Mesenteric fat pad (tissue), 1 donor: ENCODE measurements around the gene ITGB3BP. TPM values are rescaled to one million over a fixed set of nuclear protein-coding genes. Genes with fewer than 3 reads are reported as not detected.
"Not testable (repeated sequence)": the region's sequence is repeated elsewhere in the genome, so short reads cannot be mapped to it uniquely, and the experiment has no call there.

Experiments used
- DNase-seq: peaks from one replicate; pipeline ENCODE4 v3.0.0-alpha.2; 2020; ENCODE audit warnings: low spot score
- total RNA-seq: library from RNA; stranded (reverse); fragmentation: NEBNext Ultra II Directional; extraction: Animal tissue kit (Norgen Biotek cat#: 25700); gene quantifications from one replicate; pipeline ENCODE4 v1.2.1, GENCODE V29; 2021
- donor health status: DM: yes; HTN: yes; CAD: no.

Gene ITGB3BP
- total RNA-seq, 1 donor from 2014 or later: 8.1 TPM

DNA sequence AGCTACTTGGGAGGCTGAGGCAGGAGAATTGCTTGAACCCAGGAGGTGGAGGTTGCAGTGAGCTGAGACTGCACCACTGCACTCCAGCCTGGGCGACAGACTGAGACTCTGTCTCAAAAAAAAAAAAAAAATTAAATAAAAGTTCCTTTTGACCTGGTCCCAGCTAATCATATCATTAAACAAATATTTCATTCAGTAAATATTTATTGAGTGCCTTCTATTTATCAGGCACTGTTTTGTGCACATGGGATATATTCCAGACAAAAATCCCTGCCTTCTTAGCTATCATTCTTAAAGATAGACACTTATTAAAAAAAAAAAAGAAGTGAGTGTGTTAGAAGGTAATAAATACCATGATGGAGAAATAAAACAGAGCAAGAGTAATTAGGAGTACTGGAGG lies 102.3 kb downstream of the ITGB3BP start:
- DNase-seq: not testable (repeated sequence)

DNA sequence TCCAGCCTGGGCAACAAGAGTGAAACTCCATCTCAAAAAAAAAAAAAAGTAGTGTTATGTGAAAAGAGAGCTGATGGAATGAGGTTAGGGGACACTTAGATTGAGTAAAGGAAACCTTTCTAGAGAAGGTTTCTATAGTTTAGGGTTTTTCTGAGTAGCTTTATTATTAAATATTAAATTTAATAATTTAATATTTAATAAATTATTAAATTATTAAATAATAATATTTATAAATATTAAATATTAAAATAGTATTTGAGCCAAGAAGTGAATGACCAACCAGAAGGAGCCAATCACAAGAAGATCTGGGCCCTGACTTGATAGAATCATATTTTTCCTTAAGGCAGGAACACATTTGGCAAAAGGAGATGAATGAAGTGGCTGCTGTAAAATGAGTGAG lies 104.9 kb downstream of the ITGB3BP start:
- DNase-seq: no peak

DNA sequence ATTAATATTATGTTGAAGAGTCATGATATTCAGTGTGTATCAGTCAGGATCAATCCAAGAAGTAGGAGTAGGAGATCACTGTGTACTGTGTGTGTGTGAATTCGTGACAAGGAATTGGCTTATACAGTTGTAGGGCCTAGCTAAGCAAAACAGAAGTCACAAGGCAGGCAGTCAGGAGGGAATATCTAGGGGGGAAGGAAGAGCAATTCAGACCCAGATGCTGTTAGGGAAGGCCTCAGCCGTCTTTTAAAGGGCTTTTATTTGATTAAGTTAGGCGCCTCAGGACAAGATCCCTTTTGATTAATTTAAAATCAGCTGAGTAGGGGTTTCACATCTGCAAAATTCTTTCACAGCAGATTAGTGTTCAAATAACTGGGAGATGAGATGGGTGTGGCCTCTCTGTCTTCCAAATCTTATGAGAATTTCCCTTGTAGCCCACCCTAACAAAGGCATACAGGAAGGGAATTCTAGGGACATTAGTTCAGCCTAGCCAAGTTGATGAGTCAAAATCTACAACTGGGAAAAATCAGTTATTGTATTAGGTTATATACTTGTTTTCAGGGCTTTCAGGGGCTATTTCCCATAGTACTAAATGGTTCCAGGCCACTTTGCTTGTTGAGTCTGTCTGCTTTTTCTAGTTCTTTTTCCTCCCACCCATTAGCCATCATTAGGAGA lies 108.2 kb downstream of the ITGB3BP start:
- no peak for DNase-seq

DNA sequence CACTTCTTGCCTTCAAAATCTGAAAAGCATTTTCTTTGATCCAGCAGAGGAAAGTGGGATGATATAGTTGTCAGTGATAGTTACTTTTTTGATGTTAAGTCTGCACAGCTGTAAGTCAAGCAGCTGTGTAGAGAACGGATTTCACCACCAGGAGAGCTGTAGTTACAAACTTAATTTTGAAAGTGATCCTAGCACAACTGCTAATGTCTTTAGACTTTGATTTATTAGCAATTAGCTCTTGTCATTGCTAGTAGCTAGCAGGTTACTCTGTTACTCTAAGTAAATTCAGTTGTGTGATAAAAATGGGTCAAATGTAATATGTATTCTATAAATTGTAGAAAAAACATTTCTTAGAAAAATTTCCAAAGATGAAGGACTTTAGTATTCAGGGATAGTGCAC lies 109.6 kb downstream of the ITGB3BP start:
- DNase-seq: no peak

DNA sequence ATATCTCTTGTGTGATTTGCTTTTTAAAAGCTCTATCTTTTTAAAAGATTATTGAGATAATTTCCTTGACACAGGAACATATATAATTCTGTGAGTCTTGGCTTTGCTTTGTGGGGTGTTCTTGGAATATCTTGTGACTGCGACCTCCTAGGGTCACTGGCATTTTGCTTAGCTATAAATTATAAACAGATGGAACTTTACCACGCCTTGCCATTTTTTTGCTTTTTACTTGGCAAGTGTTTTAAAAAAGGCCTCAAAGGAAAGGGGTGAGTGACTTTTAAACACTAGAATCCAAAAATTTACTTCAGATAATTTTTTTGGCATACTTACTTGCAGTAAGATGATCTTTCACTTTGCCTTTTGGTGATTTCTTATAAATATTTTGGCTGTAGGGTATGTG lies 112.0 kb downstream of the ITGB3BP start:
- DNase-seq: no peak

DNA sequence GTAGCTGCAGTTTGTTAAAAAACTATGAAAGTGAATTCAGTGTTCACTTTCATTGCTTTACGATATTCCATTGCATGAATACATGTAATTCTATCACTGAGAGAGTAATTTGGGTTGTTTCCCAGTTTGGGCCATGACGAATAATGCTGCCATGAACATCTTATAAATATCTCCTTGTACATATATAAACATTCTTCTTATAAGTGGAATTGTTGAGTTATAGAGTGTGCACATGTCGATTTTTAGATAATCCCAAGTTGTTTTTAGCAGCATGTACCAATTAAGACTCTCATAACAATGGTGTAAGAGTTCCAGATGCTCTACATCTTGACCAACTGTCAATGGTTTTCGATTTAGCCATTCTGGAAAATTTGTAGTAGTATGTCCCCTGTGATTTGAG lies 114.7 kb downstream of the ITGB3BP start:
- no peak for DNase-seq

DNA sequence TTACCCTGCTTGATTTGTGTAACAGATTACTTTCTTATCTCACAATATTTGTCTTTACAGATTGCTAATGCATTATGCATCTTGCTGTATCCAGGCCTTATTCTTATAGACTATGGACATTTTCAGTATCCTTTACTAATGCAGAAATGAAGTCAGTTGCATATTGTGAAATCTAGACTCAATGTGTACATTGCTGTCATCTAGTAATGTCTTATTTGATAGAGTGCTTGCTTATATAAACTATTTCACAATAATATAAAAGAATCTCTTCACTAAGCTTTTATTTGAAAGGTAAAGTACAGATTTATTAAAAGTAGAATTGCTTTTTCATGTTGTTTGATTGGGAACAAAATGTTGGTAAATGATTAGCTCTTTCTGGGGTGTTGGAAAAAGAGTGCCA lies 116.0 kb downstream of the ITGB3BP start:
- no peak for DNase-seq

DNA sequence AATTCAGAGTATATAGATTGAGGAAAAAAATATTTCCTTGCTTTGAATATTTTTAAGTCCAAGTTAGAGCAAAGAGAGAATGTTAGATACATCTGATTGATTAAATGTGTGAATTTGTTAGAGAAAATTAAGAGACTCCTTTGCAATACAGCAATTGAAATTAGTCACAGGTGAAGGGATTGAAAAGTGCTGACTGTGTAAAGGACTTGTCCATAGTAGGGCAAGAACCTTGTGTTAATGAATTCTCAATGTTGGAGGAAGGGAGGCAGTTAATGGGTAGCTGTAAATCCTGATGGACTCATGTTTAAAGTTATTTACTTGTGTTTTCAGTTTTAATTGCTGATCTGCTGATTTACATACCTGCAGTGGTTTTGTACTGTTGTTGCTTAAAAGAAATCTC lies 117.0 kb downstream of the ITGB3BP start:
- DNase-seq: no peak

DNA sequence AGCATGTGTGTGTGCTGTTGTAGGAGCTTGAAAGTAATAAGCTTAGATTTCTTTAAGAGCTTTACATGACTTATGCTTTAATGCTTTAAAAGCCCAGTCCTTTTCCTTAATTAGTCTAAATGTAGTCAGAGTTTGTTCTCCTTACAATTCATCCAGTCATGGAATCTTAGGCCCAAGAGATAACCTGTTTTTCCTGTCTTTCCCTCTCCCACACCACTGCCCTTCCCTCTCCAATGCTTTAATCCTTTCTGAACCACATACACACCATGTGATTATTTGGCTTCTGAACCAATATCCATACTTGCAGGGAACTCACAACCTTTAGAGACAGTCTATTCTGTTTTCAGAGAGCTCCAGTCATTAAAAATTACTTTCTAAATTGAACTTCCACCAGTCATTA lies 118.0 kb downstream of the ITGB3BP start:
- DNase-seq: no peak

DNA sequence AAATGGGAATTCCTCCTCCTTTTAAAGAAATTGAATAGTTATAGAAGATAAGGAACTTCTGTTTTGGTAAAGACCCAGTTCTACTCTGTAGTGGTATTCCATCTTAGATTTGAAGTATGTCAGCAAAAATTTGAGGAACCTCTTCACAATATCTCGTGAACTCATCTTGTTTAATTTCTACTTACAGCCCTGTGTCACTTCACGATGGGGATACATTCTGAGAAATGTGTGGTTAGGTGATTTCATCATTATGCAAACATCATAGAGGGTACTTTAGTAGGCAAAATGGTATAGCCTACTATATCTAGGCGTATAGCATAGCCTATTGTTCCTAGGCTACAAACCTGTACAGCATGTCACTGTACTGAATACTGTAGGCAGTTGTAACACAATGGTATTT lies 119.6 kb downstream of the ITGB3BP start:
- no peak for DNase-seq

DNA sequence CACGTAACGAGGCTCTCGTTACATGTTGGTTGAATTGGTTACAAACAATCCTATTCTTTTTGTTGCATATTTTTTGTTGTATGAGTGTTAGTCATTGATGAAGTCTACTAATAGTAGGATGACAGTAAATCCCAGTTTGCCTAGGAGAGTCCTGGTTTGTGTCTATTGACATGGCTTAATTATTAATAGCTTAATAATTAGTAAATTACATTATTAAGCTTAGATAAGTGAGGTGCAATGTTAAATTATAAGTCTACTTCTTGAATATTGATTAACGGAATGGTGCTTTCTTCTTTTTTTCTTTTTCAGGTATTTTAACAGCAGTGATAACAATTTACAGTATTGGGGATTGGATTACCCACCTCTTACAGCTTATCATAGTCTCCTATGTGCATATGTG lies 121.1 kb downstream of the ITGB3BP start:
- DNase-seq: no peak

Other genes with a start within 250 kb of the ITGB3BP start
- gene FOXD3, start 200.7 kb downstream of the ITGB3BP start, total RNA-seq: not detected
- 8.4 TPM for gene ALG6, start 155.6 kb downstream of the ITGB3BP start, total RNA-seq
- gene EFCAB7, start 300 bp upstream of the ITGB3BP start, total RNA-seq: 3.4 TPM
- 180 TPM for gene PGM1, start 70.2 kb upstream of the ITGB3BP start, total RNA-seq